ENCODE measurements around the gene MPI. TPM values are rescaled to one million over a fixed set of nuclear protein-coding genes. Genes with fewer than 3 reads are reported as not detected.
A peak's percentile ranks its signal among the peaks of the same experiment; 100 is the strongest.

The MPI gene
- total RNA-seq, 3 donors from 2014 or later (not counting 1 experiment from before 2014, with no cell fraction given) = 15.7 to 20.4 (median 18.8) TPM

DNA sequence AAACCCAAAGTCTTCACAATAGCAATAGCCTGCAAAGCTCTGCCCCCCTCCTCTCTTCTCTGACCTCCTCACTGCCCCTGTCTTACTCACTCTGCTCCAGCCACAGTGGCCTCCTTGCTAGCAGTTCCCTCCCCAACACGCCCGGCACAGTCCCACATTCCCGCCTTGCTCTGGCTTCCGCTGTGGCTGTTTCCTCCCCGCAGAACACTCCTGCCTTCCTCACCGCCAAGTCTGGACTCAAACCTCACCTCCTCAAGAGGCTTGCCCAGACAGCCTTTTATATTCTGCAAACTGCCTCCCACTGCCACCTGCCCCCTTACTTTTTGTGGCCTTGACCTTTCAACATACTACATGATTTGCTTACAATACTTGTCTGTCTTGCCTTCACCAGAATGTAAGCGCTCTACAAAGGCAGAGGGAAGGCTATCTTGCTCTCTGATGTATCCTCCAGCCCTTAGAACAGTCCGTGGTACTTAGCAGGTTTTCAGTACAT, 406 bp upstream of the MPI start:
- 39% methylated on average over 8 of the region's 8 CpGs for WGBS (ENCODE audit: insufficient coverage)
- intact Hi-C loops (cut with micrococcal nuclease) = loop anchor here (1.0 kb wide), 1 partner anchor 16 kb away; the partner anchor contains the start of gene SCAMP2
- H3K4me1 Mint-ChIP-seq = peaks cover 27 to 36% of the 10 kb centered on the region in 2 donors

GRCh38 chr15:74890665-74890960, 771 bp downstream of the MPI start:
- no peaks in the 10 kb centered on the region for H3K9me3 Mint-ChIP-seq
- WGBS (ENCODE audit: insufficient coverage) = 7% methylated on average over 1 of the region's 1 CpG
- H3K4me3 Mint-ChIP-seq = peak overlapping the region; percentile 86
- no peaks in the 10 kb centered on the region for H3K27me3 ChIP-seq (ENCODE audit: control insufficient read depth, insufficient read depth, low read length)
- TF ChIP-seq, protein P1, sequence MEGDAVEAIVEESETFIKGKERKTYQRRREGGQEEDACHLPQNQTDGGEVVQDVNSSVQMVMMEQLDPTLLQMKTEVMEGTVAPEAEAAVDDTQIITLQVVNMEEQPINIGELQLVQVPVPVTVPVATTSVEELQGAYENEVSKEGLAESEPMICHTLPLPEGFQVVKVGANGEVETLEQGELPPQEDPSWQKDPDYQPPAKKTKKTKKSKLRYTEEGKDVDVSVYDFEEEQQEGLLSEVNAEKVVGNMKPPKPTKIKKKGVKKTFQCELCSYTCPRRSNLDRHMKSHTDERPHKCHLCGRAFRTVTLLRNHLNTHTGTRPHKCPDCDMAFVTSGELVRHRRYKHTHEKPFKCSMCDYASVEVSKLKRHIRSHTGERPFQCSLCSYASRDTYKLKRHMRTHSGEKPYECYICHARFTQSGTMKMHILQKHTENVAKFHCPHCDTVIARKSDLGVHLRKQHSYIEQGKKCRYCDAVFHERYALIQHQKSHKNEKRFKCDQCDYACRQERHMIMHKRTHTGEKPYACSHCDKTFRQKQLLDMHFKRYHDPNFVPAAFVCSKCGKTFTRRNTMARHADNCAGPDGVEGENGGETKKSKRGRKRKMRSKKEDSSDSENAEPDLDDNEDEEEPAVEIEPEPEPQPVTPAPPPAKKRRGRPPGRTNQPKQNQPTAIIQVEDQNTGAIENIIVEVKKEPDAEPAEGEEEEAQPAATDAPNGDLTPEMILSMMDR (IDR thresholded peaks at IDR 0.05) = no peak
- peaks cover 27 to 36% of the 10 kb centered on the region in 2 donors for H3K4me1 Mint-ChIP-seq
- ATAC-seq (no peak), DNase-seq (no peak)
- H3K36me3 ChIP-seq (ENCODE audit: control insufficient read depth, insufficient read depth, low read length) = no peaks in the 10 kb centered on the region
- H3K36me3 Mint-ChIP-seq = no peaks in the 10 kb centered on the region
- peak overlapping the region; percentile 85 to 87 for H3K27ac Mint-ChIP-seq
- peak overlapping the region; percentile 65 for H3K4me3 ChIP-seq (ENCODE audit: low read length)
- no peaks in the 10 kb centered on the region for H3K27me3 Mint-ChIP-seq (ENCODE audit: low read depth in 2 of 2)
- H3K4me1 ChIP-seq (ENCODE audit: control insufficient read depth, insufficient read depth, low read length) = peaks cover 42% of the 10 kb centered on the region
- intact Hi-C loops (cut with micrococcal nuclease) = loop anchor here (2.0 kb wide), 1 partner anchor 16 kb away; the partner anchor contains the start of gene FAM219B
- H3K9me3 ChIP-seq (ENCODE audit: control insufficient read depth, insufficient read depth, low read length) = no peaks in the 10 kb centered on the region
- H3K27ac ChIP-seq (ENCODE audit: low read length) = no peak overlapping the region

More for the DNA sequence above, 406 bp upstream of the MPI start:
- peak overlapping the region; percentile 86 for H3K4me3 Mint-ChIP-seq
- Histone ChIP-seq H3K9me3 (ENCODE audit: control insufficient read depth, insufficient read depth, low read length) (no peaks in the 10 kb centered on the region), H3K27me3 (ENCODE audit: control insufficient read depth, insufficient read depth, low read length) (no peaks in the 10 kb centered on the region), H3K4me1 (ENCODE audit: control insufficient read depth, insufficient read depth, low read length) (peaks cover 40% of the 10 kb centered on the region), H3K36me3 (ENCODE audit: control insufficient read depth, insufficient read depth, low read length) (no peaks in the 10 kb centered on the region), H3K4me3 (ENCODE audit: low read length) (peak overlapping the region; percentile 65), H3K27ac (ENCODE audit: low read length) (peak overlapping the region; percentile 56)
- no peaks in the 10 kb centered on the region for H3K27me3 Mint-ChIP-seq (ENCODE audit: low read depth in 2 of 2)
- peak; percentile 9 to 32 (median 26) for ATAC-seq
- TF ChIP-seq, protein P1 (IDR thresholded peaks at IDR 0.05) = no peak
- H3K9me3 Mint-ChIP-seq = no peaks in the 10 kb centered on the region
- no peaks in the 10 kb centered on the region for H3K36me3 Mint-ChIP-seq
- DNase-seq = peak in 1 of 2 donors; percentile 44
- H3K27ac Mint-ChIP-seq = peak overlapping the region; percentile 85 to 87

GRCh38 chr15:74891469-74891868, 1.6 kb downstream of the MPI start:
- H3K27ac ChIP-seq (ENCODE audit: low read length) = no peak overlapping the region
- H3K36me3 ChIP-seq (ENCODE audit: control insufficient read depth, insufficient read depth, low read length) = no peaks in the 10 kb centered on the region
- DNase-seq = no peak
- Mint-ChIP-seq H3K36me3 (no peaks in the 10 kb centered on the region), H3K27ac (peak overlapping the region in 1 of 2 donors; percentile 26), H3K4me1 (peaks cover 27 to 36% of the 10 kb centered on the region in 2 donors), H3K27me3 (ENCODE audit: low read depth in 2 of 2) (no peaks in the 10 kb centered on the region), H3K4me3 (peak overlapping the region; percentile 59), H3K9me3 (no peaks in the 10 kb centered on the region)
- no peaks in the 10 kb centered on the region for H3K27me3 ChIP-seq (ENCODE audit: control insufficient read depth, insufficient read depth, low read length)
- ATAC-seq = no peak
- intact Hi-C loops (cut with micrococcal nuclease) = loop anchor here (2.0 kb wide), 1 partner anchor 15 kb away; the partner anchor contains the start of gene FAM219B
- H3K4me3 ChIP-seq (ENCODE audit: low read length) = no peak overlapping the region
- peaks cover 42% of the 10 kb centered on the region for H3K4me1 ChIP-seq (ENCODE audit: control insufficient read depth, insufficient read depth, low read length)
- H3K9me3 ChIP-seq (ENCODE audit: control insufficient read depth, insufficient read depth, low read length) = no peaks in the 10 kb centered on the region
- 98% methylated on average over 3 of the region's 3 CpGs for WGBS (ENCODE audit: insufficient coverage)
- TF ChIP-seq, protein P1 (IDR thresholded peaks at IDR 0.05) = no peak

DNA sequence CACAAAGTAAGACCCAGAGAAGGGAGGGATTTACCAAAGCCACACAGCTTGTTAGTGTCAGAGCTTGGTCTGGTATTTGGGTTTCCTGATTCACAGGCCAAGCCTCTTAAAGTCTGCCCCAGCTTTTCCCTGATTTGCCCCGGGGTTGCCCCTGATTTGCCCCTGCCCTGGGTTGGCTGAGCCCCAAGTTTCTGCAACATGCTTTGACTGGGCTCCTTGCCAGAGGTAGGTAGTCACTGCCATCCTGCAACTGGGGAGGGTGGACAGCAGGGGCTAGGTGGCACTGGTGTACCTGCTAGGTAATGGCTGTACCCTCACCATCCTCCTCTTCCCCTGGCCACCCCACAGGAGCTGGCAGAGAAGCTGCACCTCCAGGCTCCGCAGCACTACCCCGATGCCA, 2.5 kb downstream of the MPI start:
- ATAC-seq (no peak), DNase-seq (no peak)
- Mint-ChIP-seq H3K9me3 (no peaks in the 10 kb centered on the region), H3K27ac (peak overlapping the region; percentile 26 to 75), H3K4me3 (no peak overlapping the region), H3K36me3 (no peaks in the 10 kb centered on the region), H3K4me1 (peaks cover 27 to 36% of the 10 kb centered on the region in 2 donors), H3K27me3 (ENCODE audit: low read depth in 2 of 2) (no peaks in the 10 kb centered on the region)
- intact Hi-C loops (cut with micrococcal nuclease) = no loop called here
- no peak overlapping the region for H3K27ac ChIP-seq (ENCODE audit: low read length)
- no peaks in the 10 kb centered on the region for H3K36me3 ChIP-seq (ENCODE audit: control insufficient read depth, insufficient read depth, low read length)
- H3K4me3 ChIP-seq (ENCODE audit: low read length) = no peak overlapping the region
- no peaks in the 10 kb centered on the region for H3K27me3 ChIP-seq (ENCODE audit: control insufficient read depth, insufficient read depth, low read length)
- H3K4me1 ChIP-seq (ENCODE audit: control insufficient read depth, insufficient read depth, low read length) = peaks cover 42% of the 10 kb centered on the region
- TF ChIP-seq, protein P1 (IDR thresholded peaks at IDR 0.05) = no peak
- 88% methylated on average over 3 of the region's 3 CpGs for WGBS (ENCODE audit: insufficient coverage)
- H3K9me3 ChIP-seq (ENCODE audit: control insufficient read depth, insufficient read depth, low read length) = no peaks in the 10 kb centered on the region

Data from natural killer cell (primary cell).